Suppressor macrophage treated with lipopolysaccharide for 1 hour (primary cell): ENCODE data around the gene ERICH4.
A peak's percentile ranks its signal among the peaks of the same experiment; 100 is the strongest.
"Not testable (repeated sequence)": the region's sequence is repeated elsewhere in the genome, so short reads cannot be mapped to it uniquely, and the experiment has no call there.

ENCODE experiments used
- DNase-seq, 3 donors: peaks; one replicate each; pipeline ENCODE4 v3.0.0-alpha.2; 2020 to 2022

The ERICH4 gene

DNA sequence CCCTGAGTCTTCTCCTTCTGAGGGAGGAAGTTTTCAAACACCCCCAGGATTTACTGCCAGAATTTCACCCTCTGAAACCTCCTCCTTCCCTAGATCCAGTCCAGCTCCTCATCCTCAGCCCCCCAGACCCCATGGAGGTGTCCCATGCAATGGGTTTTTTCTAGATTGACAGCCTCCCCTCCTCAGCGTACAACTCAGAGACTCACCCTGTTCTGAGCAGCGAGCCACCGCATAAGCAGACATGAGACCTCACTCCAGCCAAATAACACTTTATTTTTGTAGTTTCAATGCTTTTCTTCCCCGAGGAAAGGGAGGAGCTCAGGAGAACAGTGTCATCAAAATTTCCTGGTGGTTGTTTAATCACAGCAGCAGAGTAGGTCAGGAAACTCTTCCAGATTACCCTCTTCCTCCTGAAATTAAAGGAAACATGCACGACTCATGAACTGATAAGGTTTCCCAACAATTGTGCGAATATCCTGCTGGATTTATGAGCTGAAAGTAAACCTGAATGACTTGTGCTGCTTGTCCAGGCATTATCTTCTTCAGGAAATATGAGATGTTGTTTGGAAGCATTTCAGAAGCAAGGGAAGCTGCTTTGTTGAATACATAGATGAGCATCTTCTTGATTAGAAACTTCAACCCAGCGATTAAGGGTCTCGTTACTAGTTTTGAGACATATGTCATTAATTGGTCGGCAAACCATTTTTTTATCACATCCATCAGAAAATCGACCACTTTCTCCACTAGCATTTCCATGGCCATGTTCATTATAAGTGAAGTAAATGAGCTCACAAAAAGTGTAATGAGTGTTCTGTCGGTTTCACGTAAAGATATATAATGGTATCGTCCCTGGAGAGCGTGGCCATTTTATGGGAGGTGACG lies 36.2 kb downstream of the ERICH4 start:
- peak in 1 of 3 donors; percentile 2 for DNase-seq

DNA sequence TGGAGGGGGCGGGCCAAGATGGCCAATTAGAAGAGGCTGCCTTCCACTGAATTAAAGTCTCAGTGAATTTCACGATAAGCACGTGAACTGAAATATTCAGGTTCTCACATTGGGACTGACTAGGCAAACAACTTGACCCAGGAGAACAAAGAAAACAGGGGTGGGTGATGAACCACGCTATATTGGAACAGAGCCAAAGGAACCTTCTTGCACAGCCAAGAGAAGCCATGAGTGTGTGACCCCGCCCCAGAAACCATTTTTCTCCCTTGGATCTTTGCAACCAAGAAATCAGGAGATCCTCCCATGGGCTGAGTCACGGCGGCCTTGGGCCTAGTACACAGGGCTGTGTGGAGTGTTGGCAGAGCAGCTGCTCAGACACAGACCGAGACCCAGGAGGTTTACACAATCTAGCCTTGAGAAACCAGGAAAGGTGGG lies 36.8 kb downstream of the ERICH4 start:
- DNase-seq = no peak

DNA sequence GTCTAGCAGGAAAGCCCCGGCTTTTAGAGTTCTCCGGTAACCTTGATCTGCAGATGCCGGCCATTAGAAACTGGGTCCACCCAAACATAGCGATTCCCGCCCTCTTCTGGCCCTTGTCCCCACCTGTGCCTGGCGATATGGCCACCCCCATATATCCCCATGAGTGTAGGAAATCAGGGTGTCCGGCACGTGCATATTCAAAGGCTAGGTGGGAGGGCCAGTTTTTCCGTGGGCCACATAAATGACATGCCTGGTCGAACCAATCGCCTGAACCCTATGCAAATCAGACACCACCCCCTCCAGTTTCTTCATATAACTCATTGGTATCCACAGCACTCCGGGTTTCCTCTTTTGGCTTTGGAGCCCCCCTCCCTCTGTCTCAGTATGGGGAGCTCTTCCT lies 37.4 kb downstream of the ERICH4 start:
- DNase-seq = no peak

GRCh38 chr19:41484822-41485221 lies 41.9 kb downstream of the ERICH4 start:
- DNase-seq = no peak

DNA sequence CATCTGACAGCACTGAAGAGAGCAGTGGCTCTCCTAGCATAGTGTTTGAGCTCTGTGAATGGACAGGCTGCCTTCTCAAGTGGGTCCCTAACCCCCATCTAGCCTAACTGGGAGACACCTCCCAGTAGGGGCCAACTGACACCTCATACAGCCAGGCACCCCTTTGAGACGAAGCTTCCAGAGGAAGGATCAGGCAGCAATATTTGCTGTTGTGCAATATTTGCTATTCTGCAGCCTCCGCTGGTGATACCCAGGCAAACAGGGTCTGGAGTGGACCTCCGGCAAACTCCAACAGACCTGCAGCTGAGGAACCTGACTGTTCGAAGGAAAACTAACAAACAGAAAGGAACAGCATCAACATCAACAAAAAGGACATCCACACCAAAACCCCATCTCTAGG lies 44.0 kb downstream of the ERICH4 start:
- DNase-seq = not testable (repeated sequence)

- no peak for DNase-seq
These were observed 49.9 kb downstream of the ERICH4 start for GRCh38 chr19:41492843-41493242.
